Neural cell (in vitro differentiated cells): ENCODE data around the gene HELLS. TPM values are rescaled to one million over a fixed set of nuclear protein-coding genes. Genes with fewer than 3 reads are reported as not detected.

ENCODE experiments used
- H2AFZ ChIP-seq: fragments of 200-600, 300-800 bp; sonication (generic), shearing (Covaris generic); 2 replicates; pipeline ENCODE4 v1.6.0; 2014; ENCODE audit warnings: low read depth, mild to moderate bottlenecking, antibody characterized with exemption, low read length, moderate library complexity
- H3F3A ChIP-seq: fragments of 200-600 bp; shearing (Covaris generic); 2 replicates; pipeline ENCODE4 v1.6.1; 2016; ENCODE audit warnings: mild to moderate bottlenecking, moderate library complexity, mixed read lengths, antibody characterized with exemption, low read length; ENCODE audit not compliant: insufficient read depth, poor library complexity, severe bottlenecking
- H3K27ac ChIP-seq: fragments of 200-600, 300-800 bp; sonication (generic), shearing (Covaris generic); 2 replicates; pipeline ENCODE4 v1.5.1; 2014; ENCODE audit warnings: mild to moderate bottlenecking, low read length, moderate library complexity
- H3K27me3 ChIP-seq: fragments of 300-800, 200-600 bp; sonication (generic), shearing (Covaris generic); 2 replicates; pipeline ENCODE4 v1.6.0; 2014; ENCODE audit warnings: mild to moderate bottlenecking, low read depth, low read length, moderate library complexity; ENCODE audit not compliant: insufficient read depth
- H3K36me3 ChIP-seq: fragments of 300-800, 200-600 bp; sonication (generic), shearing (Covaris generic); 2 replicates; pipeline ENCODE4 v1.5.1; 2014; ENCODE audit warnings: mild to moderate bottlenecking, antibody characterized with exemption, low read length, moderate library complexity; ENCODE audit not compliant: insufficient read depth
- H3K4me2 ChIP-seq: fragments of 300-800, 200-600 bp; sonication (generic), shearing (Covaris generic); 2 replicates; pipeline ENCODE4 v1.6.0; 2014; ENCODE audit warnings: mild to moderate bottlenecking, low read length
- H3K4me3 ChIP-seq: fragments of 300-800, 200-600 bp; sonication (generic), shearing (Covaris generic); 2 replicates; pipeline ENCODE4 v1.5.1; 2014; ENCODE audit warnings: mild to moderate bottlenecking, low read length, moderate library complexity
- H3K79me2 ChIP-seq: fragments of 200-600 bp; shearing (Covaris generic); replicated peaks from 2 replicates; pipeline ENCODE4 v1.6.0; 2014; ENCODE audit warnings: mild to moderate bottlenecking, low read length, moderate library complexity; ENCODE audit not compliant: insufficient read depth
- H3K9ac ChIP-seq: fragments of 300-800, 200-600 bp; sonication (generic), shearing (Covaris generic); 2 replicates; pipeline ENCODE4 v1.6.1; 2016; ENCODE audit warnings: mild to moderate bottlenecking, low read length, mixed read lengths
- H3K9me2 ChIP-seq: fragments of 200-600 bp; shearing (Covaris generic); 2 replicates; pipeline ENCODE4 v1.6.1; 2016; ENCODE audit warnings: mild to moderate bottlenecking, low read length, mixed read lengths; ENCODE audit not compliant: insufficient read depth
- H3K9me3 ChIP-seq: fragments of 200-600, 300-800 bp; sonication (generic), shearing (Covaris generic); 2 replicates; pipeline ENCODE4 v1.6.1; 2016; ENCODE audit warnings: mild to moderate bottlenecking, mixed run types, low read length, moderate library complexity, mixed read lengths
- H4K20me1 ChIP-seq: fragments of 200-600 bp; shearing (Covaris generic); 2 replicates; pipeline ENCODE4 v1.6.1; 2016; ENCODE audit warnings: mild to moderate bottlenecking, mixed run types; ENCODE audit not compliant: insufficient read depth
- CTCF ChIP-seq: fragments of 450-650 bp; IDR thresholded peaks from 2 replicates; pipeline ENCODE4 v1.5.1; 2014; ENCODE audit warnings: antibody characterized with exemption, mild to moderate bottlenecking, moderate library complexity; ENCODE audit not compliant: poor library complexity, severe bottlenecking
- EP300 ChIP-seq: fragments of 450-650 bp; conservative IDR thresholded peaks from 2 replicates; pipeline ENCODE4 v1.6.1; 2014; ENCODE audit warnings: antibody characterized with exemption, mild to moderate bottlenecking, moderate library complexity; ENCODE audit not compliant: poor library complexity, severe bottlenecking
- EZH2 ChIP-seq: fragments of 200-600, 300-800 bp; shearing (Covaris generic), sonication (generic); IDR thresholded peaks from 2 replicates; pipeline ENCODE4 v1.6.1; 2014; ENCODE audit warnings: antibody characterized with exemption, low read length, borderline replicate concordance, mild to moderate bottlenecking; ENCODE audit not compliant: insufficient read depth, poor library complexity, severe bottlenecking
- MXI1 ChIP-seq: fragments of 450-650 bp; conservative IDR thresholded peaks from 2 replicates; pipeline ENCODE4 v1.6.1; 2014; ENCODE audit warnings: antibody characterized with exemption, mild to moderate bottlenecking; ENCODE audit not compliant: poor library complexity, severe bottlenecking
- POLR2AphosphoS5 ChIP-seq: IDR thresholded peaks from 2 replicates; pipeline ENCODE4 v1.6.1; 2012
- RAD21 ChIP-seq: fragments of 450-650 bp; conservative IDR thresholded peaks from 2 replicates; pipeline ENCODE4 v1.6.1; 2014; ENCODE audit warnings: antibody characterized with exemption, mild to moderate bottlenecking, moderate library complexity
- SMC3 ChIP-seq: fragments of 450-650 bp; conservative IDR thresholded peaks from 2 replicates; pipeline ENCODE4 v1.6.1; 2014; ENCODE audit warnings: antibody characterized with exemption, mild to moderate bottlenecking, moderate library complexity; ENCODE audit not compliant: poor library complexity
- TAF1 ChIP-seq: IDR thresholded peaks from 2 replicates; pipeline ENCODE4 v1.6.1; 2012; ENCODE audit warnings: low read depth
- polyA plus RNA-seq: library from polyadenylated mRNA; depleted of rRNA; stranded (reverse); fragments of >200 nt; gene quantifications from 2 replicates; pipeline ENCODE4 v1.2.3, GENCODE V29; 2014
- TF ChIP-seq, protein P1 (sequence below): IDR thresholded peaks from 2 replicates; pipeline ENCODE4 v1.6.1; 2012; ENCODE audit warnings: borderline replicate concordance

HELLS gene
- polyA plus RNA-seq, 1 donor from 2014 or later = 12.3 TPM

GRCh38 chr10:94623572-94623971 lies 78.0 kb downstream of the HELLS start:
- TF ChIP-seq, protein P1, sequence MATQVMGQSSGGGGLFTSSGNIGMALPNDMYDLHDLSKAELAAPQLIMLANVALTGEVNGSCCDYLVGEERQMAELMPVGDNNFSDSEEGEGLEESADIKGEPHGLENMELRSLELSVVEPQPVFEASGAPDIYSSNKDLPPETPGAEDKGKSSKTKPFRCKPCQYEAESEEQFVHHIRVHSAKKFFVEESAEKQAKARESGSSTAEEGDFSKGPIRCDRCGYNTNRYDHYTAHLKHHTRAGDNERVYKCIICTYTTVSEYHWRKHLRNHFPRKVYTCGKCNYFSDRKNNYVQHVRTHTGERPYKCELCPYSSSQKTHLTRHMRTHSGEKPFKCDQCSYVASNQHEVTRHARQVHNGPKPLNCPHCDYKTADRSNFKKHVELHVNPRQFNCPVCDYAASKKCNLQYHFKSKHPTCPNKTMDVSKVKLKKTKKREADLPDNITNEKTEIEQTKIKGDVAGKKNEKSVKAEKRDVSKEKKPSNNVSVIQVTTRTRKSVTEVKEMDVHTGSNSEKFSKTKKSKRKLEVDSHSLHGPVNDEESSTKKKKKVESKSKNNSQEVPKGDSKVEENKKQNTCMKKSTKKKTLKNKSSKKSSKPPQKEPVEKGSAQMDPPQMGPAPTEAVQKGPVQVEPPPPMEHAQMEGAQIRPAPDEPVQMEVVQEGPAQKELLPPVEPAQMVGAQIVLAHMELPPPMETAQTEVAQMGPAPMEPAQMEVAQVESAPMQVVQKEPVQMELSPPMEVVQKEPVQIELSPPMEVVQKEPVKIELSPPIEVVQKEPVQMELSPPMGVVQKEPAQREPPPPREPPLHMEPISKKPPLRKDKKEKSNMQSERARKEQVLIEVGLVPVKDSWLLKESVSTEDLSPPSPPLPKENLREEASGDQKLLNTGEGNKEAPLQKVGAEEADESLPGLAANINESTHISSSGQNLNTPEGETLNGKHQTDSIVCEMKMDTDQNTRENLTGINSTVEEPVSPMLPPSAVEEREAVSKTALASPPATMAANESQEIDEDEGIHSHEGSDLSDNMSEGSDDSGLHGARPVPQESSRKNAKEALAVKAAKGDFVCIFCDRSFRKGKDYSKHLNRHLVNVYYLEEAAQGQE = no peak
- TF ChIP-seq CTCF (no peak), EZH2 (no peak), SMC3 (no peak), MXI1 (no peak), EP300 (no peak)
- Histone ChIP-seq H2AFZ (no peak overlapping the region), H3K9me3 (no peaks in the 10 kb centered on the region), H3K36me3 (no peaks in the 10 kb centered on the region), H3K4me3 (no peak overlapping the region), H3K9ac (no peak overlapping the region), H3K79me2 (no peaks in the 10 kb centered on the region), H3F3A (no peaks in the 10 kb centered on the region), H3K27ac (no peak overlapping the region), H3K9me2 (no peaks in the 10 kb centered on the region), H3K4me2 (no peak overlapping the region), H3K27me3 (no peaks in the 10 kb centered on the region), H4K20me1 (no peaks in the 10 kb centered on the region)

DNA sequence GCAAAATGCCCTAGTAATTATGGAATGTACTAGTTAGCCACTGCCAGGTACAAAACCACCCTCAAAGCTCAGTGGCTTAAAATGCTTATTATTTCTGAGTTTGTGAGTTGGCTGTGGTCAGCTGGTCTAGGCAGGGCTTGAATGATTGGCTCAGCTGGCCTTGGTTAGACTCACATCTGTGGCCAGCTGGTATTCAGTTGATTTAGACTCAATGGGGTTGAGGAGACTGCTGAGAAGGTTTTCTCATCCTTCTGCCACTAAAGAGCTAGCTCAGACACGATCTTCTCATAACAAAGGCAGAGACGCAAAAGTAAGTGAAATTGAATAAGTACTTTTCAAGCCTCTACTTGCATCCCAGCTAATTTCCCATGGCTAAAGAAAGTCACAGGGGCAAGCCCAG lies 80.9 kb downstream of the HELLS start:
- Histone ChIP-seq H4K20me1 (no peaks in the 10 kb centered on the region), H3F3A (no peaks in the 10 kb centered on the region), H3K9ac (no peak overlapping the region), H3K27me3 (no peaks in the 10 kb centered on the region), H3K9me2 (no peaks in the 10 kb centered on the region), H2AFZ (no peak overlapping the region), H3K79me2 (no peaks in the 10 kb centered on the region), H3K4me3 (no peak overlapping the region), H3K9me3 (no peaks in the 10 kb centered on the region), H3K36me3 (no peaks in the 10 kb centered on the region), H3K4me2 (no peak overlapping the region), H3K27ac (no peak overlapping the region)
- TF ChIP-seq RAD21 = no peak
- no peak for TF ChIP-seq POLR2AphosphoS5
- TF ChIP-seq EZH2 = no peak
- TF ChIP-seq, protein P1 = no peak
- no peak for TF ChIP-seq MXI1
- no peak for TF ChIP-seq TAF1
- TF ChIP-seq EP300 = no peak
- no peak for TF ChIP-seq CTCF
- TF ChIP-seq SMC3 = no peak
